Measurements from ENCODE around the gene CCDC175.

Gene CCDC175

GRCh38 chr14:59576332-59577294 is at the start of gene CCDC175:
Gene CCDC175, minus strand, starts transcription at chr14:59576812. Its CDS starts 37 bp downstream, at chr14:59576775.
- DNase-seq, result no peak

- DNase-seq, result no peak
These were observed 46.0 kb upstream of the CCDC175 start for GRCh38 chr14:59622631-59623030.

GRCh38 chr14:59619061-59619460 is 42.4 kb upstream of the CCDC175 start:
- DNase-seq, result no peak

DNA sequence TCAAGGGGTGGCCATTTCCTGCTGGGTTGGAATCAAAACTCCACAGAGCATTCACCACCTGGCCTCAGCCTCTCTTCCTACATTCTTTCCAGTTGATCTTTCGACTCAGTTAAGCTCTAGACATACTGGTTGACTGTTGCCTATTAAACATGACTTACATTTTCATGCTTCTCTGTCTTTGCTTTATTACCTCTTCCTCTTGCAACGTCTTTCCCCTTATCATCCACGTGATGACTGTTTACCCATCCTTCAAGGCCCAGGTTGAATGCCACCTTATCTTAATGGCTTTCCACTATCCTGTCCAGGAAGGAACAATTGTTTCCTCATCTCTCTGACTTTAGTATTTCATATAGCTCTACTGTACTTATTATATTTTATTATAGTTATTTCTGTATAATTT is 24.4 kb upstream of the CCDC175 start:
- DNase-seq, result no peak

DNA sequence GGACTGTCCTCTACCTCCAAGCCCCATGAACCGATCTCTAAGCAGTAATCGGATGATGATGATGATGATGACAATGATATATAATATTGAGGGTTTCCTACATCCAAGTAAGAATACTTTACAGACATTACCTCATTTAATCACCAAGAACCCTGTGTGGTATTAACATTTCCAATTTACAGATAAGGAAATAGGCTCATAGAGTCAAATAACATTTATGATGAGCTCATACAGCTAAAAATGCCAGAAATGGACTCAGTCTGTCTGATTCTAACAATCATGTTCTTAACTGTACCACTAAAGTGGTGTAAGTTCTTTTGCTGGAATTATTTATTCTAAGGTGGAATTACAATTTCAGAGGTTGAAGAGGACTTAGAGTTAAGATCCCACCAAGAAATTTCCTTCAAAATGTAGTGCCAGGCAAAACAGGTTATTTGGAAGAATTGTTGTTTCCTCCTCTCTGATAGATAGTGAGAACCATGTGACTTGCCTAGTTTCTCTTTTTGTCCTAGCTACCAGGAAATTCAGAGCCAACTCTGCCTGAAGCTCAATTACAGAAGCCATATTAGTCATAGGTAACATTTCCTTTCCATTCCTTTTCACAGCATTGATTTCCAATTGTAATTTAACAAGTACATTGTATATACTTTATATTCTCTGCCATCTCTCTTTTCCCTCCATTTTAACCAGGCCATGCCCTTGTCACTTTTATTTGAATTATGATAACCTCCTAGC is 23.8 kb upstream of the CCDC175 start:
- no peak for DNase-seq

DNA sequence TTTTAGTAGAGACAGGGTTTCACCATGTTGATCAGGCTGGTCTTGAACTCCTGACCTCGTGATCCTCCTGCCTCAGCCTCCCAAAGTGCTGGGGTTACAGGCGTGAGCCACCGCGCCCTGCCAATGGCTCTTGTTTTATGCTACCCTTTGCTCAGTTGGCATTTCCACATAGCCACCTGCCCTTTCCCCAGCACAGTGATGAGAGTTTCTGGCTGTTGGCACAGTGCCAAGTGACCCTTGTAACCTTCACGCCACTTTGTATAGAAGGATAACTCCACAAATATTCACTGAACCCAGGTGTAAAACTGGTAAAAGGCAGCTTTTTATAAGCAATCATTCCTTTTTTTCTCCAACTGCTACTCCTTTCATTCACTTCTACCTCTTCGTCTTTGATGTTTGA is 18.5 kb upstream of the CCDC175 start:
- DNase-seq, result no peak

DNA sequence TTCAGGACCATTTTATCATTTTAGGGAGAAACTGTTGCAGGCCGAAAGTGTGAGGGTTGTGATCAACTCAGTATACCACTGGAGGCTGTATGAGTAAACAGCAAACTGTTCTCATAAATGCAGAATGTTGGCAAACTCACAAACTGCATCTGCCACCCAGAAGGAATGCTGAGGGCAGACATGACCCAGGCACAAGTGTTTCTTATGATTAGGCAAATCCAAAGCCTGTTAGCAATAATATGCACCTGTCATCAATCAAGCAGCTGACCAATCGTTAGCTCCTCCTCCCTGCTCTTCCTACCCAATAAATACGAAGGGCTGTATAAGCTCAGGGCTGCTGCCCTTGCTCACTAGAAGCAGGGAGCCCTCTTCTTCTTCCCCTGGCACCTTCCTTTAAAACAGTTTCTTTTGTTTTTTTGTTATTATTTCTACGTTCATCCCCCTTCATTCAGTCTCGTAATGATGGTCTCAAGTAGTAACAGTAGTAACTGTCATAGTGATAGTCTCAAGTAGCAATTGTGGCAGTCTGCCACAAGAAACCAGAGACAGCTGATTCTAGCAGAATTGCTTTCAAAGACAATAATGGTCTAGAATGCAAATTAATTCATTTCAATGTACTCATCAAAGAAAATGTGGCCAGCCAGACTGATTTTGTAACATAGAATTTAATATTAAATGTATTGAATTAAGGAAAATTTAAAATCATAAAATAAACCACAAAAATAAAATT is 15.2 kb upstream of the CCDC175 start:
- no peak for DNase-seq

- DNase-seq, result no peak
These were observed 11.5 kb upstream of the CCDC175 start for GRCh38 chr14:59588101-59588500.

DNA sequence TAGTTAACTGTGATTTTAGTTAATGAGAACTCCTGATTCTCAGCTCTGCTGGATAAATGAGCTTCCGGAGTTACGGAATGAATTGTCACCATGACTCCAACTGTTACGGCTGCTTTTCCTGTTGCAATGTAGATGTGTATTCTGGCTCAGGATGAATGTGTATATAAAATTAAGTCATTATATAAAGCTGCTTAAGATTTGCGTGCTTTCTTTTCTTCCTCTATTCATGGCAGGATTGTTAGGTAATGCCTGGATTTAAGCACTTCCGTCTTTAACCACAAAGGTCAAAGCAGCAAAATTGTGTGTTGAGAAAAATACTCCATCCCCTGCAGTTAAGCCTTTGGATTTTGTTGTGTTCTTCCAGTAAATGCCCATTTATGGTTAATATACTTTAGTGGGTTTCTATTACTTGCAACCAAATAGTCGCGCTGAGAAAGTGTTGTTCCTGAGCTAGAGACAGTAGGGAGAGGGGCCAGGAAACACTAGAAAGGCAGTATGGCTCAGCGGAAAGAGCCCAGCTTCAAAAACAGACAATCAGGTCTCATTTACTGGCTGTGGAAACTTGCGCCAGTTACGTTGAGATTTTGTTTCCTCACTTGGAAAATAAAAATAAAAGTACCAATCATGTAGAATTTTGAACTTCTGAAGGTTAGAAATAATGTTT is 9.4 kb upstream of the CCDC175 start:
- DNase-seq, result no peak

GRCh38 chr14:59583755-59584154 is 7.1 kb upstream of the CCDC175 start:
- no peak for DNase-seq

- no peak for DNase-seq
These were observed 6.4 kb upstream of the CCDC175 start for GRCh38 chr14:59582845-59583509.

DNA sequence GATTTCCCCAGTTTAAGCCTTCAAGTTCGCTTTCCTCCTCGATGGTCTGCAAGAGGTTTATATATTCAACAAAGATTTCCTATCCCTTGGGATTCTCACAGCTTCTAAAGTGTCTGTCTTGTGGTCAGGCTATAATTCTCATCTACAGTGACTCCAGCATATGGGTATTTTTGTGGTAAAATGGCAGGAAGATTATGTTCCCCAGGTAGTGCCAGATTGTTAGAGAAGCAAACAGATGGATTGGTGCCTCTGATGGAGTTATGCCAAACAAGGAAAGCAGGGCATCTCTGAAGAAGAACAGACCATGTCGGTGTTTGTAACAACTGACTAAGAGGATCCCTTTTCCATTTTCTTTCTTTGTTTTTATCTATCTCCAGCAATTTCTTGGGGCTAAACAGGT is 5.5 kb upstream of the CCDC175 start:
- no peak for DNase-seq

DNA sequence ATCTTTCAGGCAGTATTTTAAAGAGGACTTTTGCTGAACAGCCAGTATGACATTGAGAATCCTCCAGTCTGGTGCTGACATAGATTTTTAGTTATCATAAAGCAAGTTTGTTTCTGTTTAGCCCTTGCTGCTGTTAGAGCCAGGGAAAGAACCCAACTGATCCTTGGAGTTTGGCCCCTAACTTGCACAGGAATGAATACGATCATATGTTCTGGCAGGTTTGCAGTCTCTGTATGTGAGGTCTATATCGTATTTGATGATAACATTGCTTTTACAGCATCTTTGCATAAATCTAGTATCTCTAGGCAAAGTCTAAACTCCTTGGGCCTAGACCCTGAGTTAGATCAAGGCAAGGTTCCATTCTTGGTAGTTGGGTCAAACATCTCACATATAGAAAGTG is 4.3 kb upstream of the CCDC175 start:
- DNase-seq, result no peak

DNA sequence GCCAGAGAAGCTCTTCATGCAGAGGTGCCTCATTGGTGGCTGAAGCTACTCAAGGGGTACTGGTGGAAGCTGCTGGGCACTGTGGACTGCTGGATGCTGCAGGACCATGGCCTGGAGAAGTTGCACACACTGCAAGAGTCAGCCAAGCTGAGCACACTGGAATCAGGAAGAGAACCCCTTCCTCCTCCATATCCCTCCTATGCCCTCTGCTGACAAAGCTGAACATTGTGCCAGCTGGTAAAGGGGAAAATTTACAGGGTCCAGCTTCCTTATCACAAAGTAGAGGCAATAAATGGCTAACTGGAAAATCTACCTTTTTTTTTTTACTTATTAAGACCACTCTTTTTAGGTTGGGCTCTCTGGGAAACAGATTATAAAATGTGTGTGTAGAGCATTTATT is 6.5 kb downstream of the CCDC175 start:
- DNase-seq, result no peak

DNA sequence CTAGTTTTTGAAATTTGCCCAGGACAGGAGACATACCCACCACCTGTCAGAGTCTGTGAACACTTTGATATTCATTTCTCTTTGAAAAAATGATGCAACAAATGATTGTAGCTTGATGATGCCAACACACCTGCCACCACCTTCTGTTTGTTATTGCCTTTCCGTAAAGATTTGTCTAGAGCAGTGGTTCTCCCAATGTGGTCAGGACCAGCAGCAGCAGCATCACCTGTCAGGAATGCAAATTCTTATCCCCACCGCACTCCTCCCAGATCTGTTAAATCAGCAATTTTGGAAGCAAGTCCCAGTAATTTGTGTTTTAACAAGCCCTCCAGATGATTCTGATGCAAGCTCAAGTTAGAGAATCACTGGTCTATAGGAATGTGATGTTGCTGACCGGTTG is 9.9 kb downstream of the CCDC175 start:
- no peak for DNase-seq

- DNase-seq, result no peak
These were observed 10.3 kb downstream of the CCDC175 start for GRCh38 chr14:59566296-59566695.

DNA sequence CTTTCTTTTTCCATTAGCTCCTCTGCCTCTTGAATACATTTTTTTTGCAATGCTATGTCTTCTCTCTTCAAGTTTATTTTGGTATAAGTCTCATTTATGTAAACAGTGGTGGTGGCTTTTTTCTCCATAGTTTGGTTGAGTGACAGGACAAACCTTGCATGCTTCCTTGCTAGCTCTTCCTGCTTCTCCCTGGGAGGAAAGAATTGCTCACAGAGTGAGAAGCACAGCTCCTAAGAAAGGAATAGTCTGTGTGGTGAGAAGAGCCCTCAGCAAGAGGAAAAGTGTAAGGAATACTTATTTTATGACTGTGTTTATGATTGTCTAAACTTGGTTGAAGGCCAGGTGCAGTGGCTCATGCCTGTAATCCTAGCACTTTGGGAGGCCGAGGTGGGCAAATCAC is 11.5 kb downstream of the CCDC175 start:
- DNase-seq, result no peak

DNA sequence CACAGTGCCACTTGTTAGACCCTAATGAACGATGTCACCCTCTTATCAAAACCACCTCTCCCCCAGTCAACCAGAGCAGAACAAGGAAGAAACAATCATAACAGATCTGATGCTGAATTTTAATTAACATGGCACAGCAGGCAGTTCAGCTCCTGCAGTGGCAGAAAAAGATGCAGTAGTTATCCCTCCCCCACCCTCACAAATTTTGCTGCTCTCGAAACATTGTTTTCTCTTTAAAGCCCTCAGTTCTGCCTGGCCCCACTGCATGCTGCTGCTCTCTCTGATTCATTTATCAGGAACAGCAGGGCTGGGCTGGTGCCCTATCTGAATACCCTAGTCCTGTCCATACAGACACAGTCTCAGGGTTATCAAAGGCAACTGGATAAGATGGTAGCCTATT is 12.2 kb downstream of the CCDC175 start:
- no peak for DNase-seq

- no peak for DNase-seq
These were observed 29.3 kb downstream of the CCDC175 start for GRCh38 chr14:59547310-59547709.

DNA sequence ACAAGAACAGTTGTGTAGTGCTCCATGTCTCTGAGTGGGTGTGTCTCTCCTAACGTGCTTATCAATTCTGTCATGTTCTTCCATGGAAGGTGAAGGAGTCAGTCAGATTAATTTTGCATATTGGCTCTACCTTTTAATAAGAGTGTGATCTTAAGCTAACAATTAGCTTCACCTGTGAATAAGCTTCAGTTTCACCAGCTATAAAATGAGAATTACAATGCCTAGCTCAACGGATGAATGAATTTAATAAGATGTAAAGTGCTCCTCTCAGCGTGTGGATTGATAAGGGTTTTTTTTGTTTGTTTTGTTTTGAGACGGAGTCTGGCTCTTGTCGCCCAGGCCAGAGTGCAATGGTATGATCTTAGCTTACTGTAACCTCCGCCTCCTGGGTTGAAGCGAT is 32.7 kb downstream of the CCDC175 start:
- DNase-seq, result no peak

GRCh38 chr14:59541731-59542130 is 34.9 kb downstream of the CCDC175 start:
- DNase-seq, result no peak

DNA sequence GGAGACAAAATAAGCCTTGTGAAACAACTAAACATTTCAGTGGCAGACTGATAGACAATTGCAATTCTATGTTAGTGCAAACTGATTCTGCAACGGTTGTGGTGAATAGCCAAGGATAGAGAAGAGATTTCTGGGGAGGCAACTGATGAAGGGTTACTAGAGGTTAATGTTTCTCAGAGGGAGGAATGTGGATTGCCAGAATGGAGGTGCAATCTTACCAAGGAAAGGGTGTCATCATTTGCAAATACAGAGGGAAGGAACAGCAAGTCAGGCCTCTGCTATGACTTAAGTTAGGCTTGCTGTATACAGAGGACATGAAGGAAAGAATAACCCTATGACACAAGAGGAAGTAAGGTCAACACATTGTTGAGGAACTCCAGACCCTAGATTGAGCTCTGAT is 35.8 kb downstream of the CCDC175 start:
- DNase-seq, result no peak
